ENCODE results near the gene ZNF165.
"Not testable (repeated sequence)": the region's sequence is repeated elsewhere in the genome, so short reads cannot be mapped to it uniquely, and the experiment has no call there.

Gene ZNF165

DNA sequence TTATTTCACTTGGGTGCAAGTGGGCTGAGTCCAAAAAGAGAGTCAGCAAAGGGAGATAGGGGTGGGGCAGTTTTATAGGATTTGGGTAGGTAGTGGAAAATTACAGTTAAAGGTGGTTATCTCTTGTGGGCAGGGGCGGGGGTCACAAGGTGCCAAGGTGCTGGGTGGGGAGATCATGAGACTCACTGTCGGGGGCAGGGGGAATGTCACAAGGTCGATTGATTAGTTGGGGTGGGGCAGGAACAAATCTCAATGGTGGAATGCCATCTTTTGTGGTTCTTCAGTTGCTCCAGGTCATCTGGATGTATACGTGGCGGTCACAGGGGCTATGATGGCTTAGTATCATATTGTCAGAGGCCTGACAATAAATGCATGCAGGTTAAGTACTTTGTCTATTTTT lies 41.9 kb downstream of the ZNF165 start:
- not testable (repeated sequence) for DNase-seq

DNA sequence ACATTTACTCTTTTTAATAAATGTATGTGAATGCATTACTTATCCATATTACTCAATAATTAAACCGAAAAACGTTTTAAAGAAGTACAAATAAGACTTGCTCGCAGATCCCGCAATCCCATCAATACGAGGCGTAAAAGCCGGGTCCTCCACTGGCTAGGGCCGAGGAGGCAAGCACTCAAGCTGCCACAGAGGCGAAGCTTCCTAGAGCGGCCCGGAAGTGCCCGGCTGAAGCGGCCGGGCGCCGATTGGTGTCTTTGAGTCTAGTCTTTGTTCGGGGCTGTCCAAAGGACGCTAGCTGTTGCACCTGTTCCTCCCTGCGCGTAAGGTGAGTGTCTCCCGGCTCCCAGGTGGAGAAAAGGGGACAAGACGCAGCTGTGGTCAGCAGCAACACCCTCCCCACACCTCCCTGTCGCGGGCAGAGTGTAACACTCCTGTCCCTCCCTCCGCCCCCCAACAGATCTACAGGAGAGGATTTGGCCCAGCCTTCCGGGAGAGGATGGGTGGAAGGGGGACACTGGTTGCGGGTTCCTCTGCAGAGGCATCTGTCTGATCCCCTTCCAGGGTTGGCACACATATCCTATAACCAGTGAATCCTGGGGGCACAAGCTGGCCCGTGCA lies 44.1 kb downstream of the ZNF165 start, which contains the start of gene ZSCAN16:
TSS of gene ZSCAN16 (plus strand) at position 260 of the 621 bp plus-strand sequence. CDS start 835 bp downstream, outside the sequence.
- DNase-seq: peak; percentile 86

DNA sequence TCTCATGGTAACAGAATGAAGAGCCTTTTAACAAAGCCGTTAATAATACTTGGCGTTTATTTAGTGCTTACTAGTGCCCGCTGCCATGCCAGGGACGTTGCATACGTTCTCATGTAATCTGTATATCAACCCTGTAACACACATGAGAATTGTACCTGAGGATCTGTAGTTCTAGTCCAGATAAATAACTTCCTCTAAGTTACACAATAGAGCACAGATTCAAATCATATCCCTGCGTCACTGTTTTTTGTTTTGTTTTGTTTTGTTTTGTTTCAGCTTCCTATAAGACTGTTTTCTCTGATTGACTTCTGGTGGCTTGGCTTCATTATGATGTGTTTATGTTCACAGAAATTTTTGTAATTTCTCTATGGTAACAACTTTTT lies 44.6 kb downstream of the ZNF165 start:
- no peak for DNase-seq

DNA sequence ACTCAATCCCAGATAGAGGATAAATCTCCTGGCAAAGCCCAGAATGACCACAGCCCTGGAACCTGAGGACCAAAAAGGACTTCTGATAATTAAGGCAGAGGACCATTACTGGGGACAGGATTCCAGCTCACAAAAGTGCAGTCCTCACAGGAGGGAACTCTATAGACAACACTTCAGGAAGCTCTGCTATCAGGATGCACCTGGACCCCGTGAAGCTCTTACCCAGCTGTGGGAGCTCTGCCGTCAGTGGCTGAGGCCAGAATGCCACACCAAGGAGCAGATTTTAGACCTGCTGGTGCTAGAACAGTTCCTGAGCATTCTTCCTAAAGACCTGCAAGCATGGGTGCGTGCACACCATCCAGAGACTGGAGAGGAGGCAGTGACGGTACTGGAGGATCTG lies 45.0 kb downstream of the ZNF165 start:
- DNase-seq: no peak

DNA sequence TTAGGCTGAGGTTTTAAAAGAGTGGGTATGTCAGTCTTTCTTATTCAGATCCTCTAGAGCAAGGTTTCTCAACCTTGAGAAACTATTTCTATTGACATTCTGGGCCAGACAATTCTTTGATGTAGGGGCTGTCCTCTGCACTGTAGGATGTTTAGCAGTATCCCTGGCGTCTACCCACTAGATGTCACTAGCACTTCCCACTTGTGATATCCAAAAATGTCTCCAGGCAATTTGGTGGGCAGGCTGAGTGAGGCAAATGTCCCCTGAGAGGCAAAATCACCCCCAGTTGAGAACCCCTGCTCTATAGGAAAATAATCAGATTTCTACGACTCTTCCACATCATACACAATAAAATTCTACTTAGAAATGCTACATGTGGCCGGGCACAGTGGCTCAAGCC lies 53.6 kb downstream of the ZNF165 start:
- peak; percentile 19 for DNase-seq

DNA sequence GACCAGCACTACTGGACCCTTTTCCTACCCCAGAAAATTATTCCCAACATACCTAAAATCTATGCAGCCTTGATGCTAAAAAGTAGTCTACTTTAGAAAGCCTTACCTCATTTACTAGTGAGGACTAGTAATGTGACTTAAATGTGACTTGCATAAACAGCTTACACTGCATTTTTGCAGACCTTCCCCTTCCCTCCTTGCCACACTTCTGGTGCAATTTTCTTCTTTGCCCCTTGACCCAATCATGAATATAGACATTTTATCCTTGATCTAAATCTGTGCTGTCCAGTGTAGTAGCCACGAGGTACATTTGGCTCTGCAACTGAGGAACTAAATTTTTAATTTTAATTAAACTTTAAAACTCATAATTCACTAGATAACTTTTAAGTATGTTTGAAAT lies 54.3 kb downstream of the ZNF165 start:
- no peak for DNase-seq

DNA sequence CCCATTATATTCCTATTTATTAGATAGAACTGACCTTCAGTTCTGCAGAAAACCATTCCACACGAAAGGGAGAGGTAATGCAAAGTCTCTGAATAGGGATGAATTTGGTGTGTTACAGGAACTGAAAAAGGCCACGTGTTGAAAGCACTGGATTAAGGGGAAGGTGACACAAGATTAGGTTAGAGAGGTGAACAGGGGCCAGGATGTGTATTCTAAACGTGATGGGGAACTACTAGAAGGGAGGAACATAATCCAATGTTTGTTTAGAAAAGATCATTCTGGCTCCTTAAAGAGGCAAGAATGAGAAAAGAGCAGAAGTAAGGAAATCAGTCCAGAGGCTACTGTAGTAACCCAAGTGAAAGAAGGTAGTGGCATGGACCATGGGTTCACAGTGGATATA lies 55.0 kb downstream of the ZNF165 start:
- peak; percentile 3 for DNase-seq

DNA sequence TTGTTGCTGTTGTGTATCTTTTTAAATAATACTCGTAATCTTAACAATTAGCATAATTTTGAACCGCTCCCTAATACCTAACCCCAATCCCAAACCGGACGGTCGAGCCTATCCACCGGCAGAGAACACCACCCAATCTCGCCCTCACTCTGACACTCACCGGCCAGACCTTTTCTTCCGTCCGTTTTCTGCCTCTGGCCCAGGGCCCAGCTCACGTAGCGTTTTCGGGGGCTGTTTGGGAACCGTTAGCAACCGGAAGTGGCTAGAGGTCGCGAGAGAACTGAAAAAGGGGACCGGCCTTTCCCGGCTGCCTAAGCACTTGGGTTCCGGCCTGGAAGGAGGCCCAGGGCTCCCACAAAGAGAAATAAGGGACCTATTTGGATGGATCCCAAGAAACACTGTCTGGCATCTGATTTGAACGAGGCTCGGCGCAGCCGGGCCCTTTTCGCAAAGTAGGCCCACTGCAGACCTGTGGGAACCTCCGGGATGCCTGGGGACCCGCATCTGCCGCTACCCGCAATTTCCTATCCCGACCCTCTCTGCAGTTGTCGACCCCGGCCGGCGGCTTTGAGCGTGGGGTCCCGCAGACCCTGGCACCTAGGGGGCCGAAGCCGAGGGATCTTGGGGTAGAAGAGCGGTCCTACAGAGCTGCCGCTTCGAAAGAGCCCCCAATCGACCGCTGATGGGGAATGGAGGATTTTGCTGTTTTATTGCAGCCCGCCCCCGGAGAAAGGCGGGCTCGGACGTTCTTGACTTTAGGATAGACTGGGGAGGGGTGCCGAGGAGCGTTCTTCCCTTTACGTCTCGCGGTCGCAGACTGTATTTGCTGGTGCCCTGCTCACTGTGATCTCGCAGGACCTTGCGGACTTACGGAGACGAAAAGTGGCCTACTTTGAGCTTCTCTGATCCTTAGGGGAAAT lies 56.5 kb downstream of the ZNF165 start:
- DNase-seq: peak; percentile 84

DNA sequence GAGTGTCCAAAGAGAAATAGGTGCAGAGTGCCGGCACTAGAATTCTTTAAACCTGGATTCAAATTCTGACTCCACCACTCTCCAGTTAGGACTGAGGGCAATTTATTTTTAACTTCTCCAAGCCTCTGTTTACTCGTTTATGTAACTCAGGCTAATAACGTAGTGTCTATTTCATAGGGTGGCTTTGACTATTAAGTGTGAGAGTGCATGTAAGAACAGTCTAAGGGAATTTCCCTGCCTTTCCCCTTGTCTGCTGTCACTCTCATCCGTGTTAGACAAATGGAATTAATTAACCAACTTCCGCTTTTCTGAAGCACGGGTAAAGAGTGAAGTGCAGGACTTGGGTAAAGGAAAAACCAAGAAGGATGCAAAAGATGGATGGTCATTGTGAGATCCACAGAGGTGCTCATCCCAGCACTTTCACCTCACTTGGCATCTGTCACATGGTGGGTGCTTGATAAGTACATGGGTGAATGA lies 57.2 kb downstream of the ZNF165 start:
- no peak for DNase-seq

Data from NCI-H526 treated with DMSO at 0.1 percent for 48 hours (cell line).